Activated T-helper 2 cell treated with anti-CD3 and anti-CD28 coated beads, Interferon-gamma antibody, Interleukin-2, Interleukin-4, amounts not matched to agents 10 μg/mL and 5 μg/mL and 100 μg/mL, durations not matched to agents 14 hours and 24 hours and 36 hours (primary cell): ENCODE results near the gene FOLR2. TPM values are rescaled to one million over a fixed set of nuclear protein-coding genes. Genes with fewer than 3 reads are reported as not detected.
"Not testable (repeated sequence)": the region's sequence is repeated elsewhere in the genome, so short reads cannot be mapped to it uniquely, and the experiment has no call there.

Experiments
- DNase-seq: peaks from one replicate; pipeline ENCODE4 v3.0.0; 2021; ENCODE audit warnings: low spot score
- H3K27ac Mint-ChIP-seq: one replicate; pipeline ENCODE4 v1.8.0; 2021; ENCODE audit warnings: mixed read lengths
- H3K27me3 Mint-ChIP-seq: one replicate; pipeline ENCODE4 v1.8.0; 2021; ENCODE audit warnings: low read depth, mixed read lengths
- H3K36me3 Mint-ChIP-seq: one replicate; pipeline ENCODE4 v1.8.0; 2021; ENCODE audit warnings: low read depth, mixed read lengths
- H3K4me1 Mint-ChIP-seq: one replicate; pipeline ENCODE4 v1.8.0; 2021; ENCODE audit warnings: low read depth, mixed read lengths
- H3K4me3 Mint-ChIP-seq: one replicate; pipeline ENCODE4 v1.8.0; 2021; ENCODE audit warnings: low read depth, mild to moderate bottlenecking, moderate library complexity, mixed read lengths
- H3K9me3 Mint-ChIP-seq: one replicate; pipeline ENCODE4 v1.8.0; 2021; ENCODE audit warnings: mixed read lengths
- intact Hi-C: fragments of 100-400 bp; cut with micrococcal nuclease; formaldehyde crosslinking; loops from one replicate; pipeline ENCODE4 v1.15.1; 2023
- total RNA-seq: library from RNA; stranded (reverse); gene quantifications from 2 replicates; pipeline ENCODE4 v1.2.3, GENCODE V29; 2022

Gene FOLR2
- not detected in 2 replicates for total RNA-seq

DNA sequence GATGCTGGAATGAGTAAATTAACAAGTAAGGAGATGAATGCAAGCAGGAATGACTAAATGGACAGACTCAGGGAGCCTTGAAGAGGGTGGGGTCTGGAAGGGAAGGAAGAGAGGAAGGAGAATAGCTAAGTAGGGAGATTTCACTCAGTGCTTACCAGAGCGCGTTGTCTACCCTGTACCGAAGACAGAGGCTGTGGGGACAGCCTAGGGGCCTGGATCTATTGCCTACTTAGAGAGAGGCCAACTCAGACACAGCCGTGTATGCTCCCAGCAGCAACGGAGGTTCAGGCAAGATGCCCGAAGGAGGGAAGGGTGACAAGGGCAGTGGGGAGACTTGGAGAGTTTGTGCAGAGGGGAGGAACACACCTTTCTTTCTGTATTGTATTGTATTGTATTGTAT, at the start of gene FOLR2:
TSS of gene FOLR2 (plus strand) at position 157 of the 400 bp plus-strand sequence. CDS start 1,791 bp downstream, outside the sequence.
- Mint-ChIP-seq H3K36me3 (no peaks in the 10 kb centered on the region), H3K27me3 (peaks cover 38% of the 10 kb centered on the region), H3K4me3 (no peak within 1 kb of the TSS), H3K9me3 (no peaks in the 10 kb centered on the region), H3K27ac (no peak within 1 kb of the TSS), H3K4me1 (peaks cover 17% of the 10 kb centered on the region)
- no peak for DNase-seq
- intact Hi-C loops = no loop called here

- H3K4me1 Mint-ChIP-seq, H3K9me3 Mint-ChIP-seq, H3K27me3 Mint-ChIP-seq, intact Hi-C loops, H3K27ac Mint-ChIP-seq, DNase-seq, H3K4me3 Mint-ChIP-seq, H3K36me3 Mint-ChIP-seq: not testable (repeated sequence)
These were observed 47.5 kb upstream of the FOLR2 start for GRCh38 chr11:72169046-72169555.

DNA sequence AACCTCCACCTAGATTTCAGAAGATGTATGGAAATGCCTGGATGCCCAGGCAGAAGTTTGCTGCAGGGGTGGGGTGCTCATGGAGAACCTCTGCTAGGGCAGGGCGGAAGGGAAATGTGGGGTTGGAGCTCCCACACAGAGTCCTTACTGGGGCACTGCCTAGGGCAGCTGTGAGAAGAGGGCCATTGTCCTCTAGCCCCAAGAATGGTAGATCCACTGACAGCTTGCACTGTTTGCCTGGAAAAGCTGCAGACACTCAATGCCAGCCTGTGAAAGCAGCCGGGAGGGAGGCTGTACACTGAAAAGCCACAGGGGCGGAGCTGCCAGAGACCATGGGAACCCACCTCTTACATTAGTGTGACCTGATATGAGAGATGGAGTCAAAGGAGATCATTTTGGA, 46.8 kb upstream of the FOLR2 start:
- H3K36me3 Mint-ChIP-seq, DNase-seq, H3K27ac Mint-ChIP-seq, H3K4me1 Mint-ChIP-seq, intact Hi-C loops, H3K4me3 Mint-ChIP-seq, H3K27me3 Mint-ChIP-seq, H3K9me3 Mint-ChIP-seq: not testable (repeated sequence)

DNA sequence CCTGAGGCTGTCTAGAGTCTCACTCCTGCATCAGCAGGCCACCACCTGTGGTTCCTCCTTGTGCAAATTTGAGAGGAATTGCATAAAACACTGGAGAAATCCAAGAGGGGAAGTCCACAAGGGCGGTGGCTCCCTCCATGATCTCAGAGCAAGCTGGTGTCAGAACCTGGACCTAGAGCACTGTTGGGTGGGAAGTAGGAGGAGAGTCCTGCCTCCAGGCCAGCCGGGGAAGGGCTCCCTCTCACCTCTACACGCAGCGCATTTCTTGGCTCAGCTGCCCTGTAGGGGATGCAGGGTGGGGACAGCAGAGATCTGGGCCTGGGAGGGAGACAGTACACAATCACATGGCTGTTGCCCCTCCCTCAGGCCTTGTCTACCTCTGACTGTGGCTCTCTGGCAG, 44.6 kb upstream of the FOLR2 start:
- DNase-seq, H3K9me3 Mint-ChIP-seq, H3K36me3 Mint-ChIP-seq, H3K4me1 Mint-ChIP-seq, H3K27ac Mint-ChIP-seq, H3K27me3 Mint-ChIP-seq, H3K4me3 Mint-ChIP-seq, intact Hi-C loops: not testable (repeated sequence)

GRCh38 chr11:72173291-72173690, 43.3 kb upstream of the FOLR2 start:
- Mint-ChIP-seq H3K27ac (no peak overlapping the region), H3K27me3 (peaks cover 2% of the 10 kb centered on the region), H3K4me3 (no peak overlapping the region), H3K36me3 (no peaks in the 10 kb centered on the region), H3K4me1 (peaks cover 6% of the 10 kb centered on the region), H3K9me3 (no peaks in the 10 kb centered on the region)
- no peak for DNase-seq
- intact Hi-C loops = no loop called here

DNA sequence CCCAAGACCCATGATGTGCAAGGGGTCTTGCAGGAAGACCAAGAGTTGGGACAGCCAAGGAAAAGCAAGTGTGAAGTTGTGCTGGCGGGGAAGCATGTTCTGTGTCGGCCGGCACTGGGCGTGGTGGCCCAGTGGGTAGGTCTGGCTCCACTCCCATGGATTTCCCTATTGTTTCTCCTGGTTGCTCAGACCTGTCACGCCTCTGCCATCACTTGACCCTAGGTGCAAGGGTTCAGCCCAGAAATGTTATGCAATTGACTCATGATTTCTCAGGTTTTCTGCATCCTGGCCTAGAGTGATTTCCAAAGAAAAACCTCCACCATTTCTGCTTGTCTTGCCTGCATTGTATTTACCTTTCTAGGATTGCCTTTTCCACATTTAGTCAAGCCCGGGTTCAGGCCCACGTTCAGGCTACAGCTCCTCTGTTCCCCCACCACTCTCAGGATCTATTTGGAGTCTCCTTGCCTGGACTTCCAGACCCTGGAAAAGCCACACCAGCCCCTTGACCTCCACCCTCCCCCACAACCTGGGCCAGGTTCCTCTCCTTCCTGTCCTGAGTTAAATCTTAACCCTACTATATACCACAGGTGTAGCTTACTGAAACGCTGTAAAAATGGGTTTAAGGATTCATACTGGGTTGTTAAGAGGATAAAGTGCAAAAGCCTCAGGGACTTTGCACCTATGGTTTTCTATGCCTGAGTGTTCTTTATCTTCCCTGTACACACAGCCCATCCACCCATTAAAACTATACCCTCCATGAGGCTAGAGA, 42.1 kb upstream of the FOLR2 start:
- Mint-ChIP-seq H3K4me1 (peaks cover 6% of the 10 kb centered on the region), H3K27ac (no peak overlapping the region)

DNA sequence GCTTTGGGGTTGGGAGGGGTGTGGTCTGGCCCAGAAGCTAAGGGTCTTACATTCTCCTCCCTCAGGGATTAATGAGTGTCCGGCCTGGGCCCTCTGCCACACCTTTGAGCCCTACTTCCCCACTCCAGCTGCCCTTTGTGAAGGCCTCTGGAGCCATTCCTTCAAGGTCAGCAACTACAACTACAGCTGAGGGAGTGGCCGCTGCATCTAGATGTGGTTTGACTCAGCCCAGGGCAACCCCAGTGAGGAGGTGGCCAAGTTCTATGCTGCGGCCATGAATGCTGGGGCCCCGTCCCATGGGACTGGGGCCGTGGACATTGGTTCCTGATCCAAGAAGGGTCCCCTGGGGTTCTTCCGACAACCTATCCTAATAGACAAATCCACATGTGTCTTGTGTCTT, 38.9 kb upstream of the FOLR2 start:
- Mint-ChIP-seq H3K27ac (no peak overlapping the region), H3K4me3 (no peak overlapping the region), H3K36me3 (no peaks in the 10 kb centered on the region), H3K4me1 (peaks cover 15% of the 10 kb centered on the region), H3K9me3 (no peaks in the 10 kb centered on the region), H3K27me3 (peaks cover 4% of the 10 kb centered on the region)
- intact Hi-C loops = no loop called here
- DNase-seq = no peak

More for the DNA sequence above, 42.1 kb upstream of the FOLR2 start:
- intact Hi-C loops = no loop called here
- Mint-ChIP-seq H3K27me3 (peaks cover 2% of the 10 kb centered on the region), H3K36me3 (no peaks in the 10 kb centered on the region), H3K4me3 (no peak overlapping the region), H3K9me3 (no peaks in the 10 kb centered on the region)
- DNase-seq = no peak

- Mint-ChIP-seq H3K4me1 (peaks cover 17% of the 10 kb centered on the region), H3K4me3 (no peak overlapping the region), H3K27me3 (peaks cover 9% of the 10 kb centered on the region), H3K27ac (peak overlapping the region; percentile 74), H3K9me3 (no peaks in the 10 kb centered on the region), H3K36me3 (no peaks in the 10 kb centered on the region)
- no peak for DNase-seq
- intact Hi-C loops = no loop called here
These were observed 37.4 kb upstream of the FOLR2 start for GRCh38 chr11:72179049-72179803.

GRCh38 chr11:72179804-72180396, 36.7 kb upstream of the FOLR2 start:
- Mint-ChIP-seq H3K36me3 (no peaks in the 10 kb centered on the region), H3K27ac (peak overlapping the region; percentile 74), H3K27me3 (peaks cover 9% of the 10 kb centered on the region), H3K4me1 (peaks cover 17% of the 10 kb centered on the region), H3K9me3 (no peaks in the 10 kb centered on the region), H3K4me3 (no peak overlapping the region)
- intact Hi-C loops = loop anchor here (5.0 kb wide), 1 partner anchor 203 kb away; no protein-coding TSS in a partner anchor
- no peak for DNase-seq

- not testable (repeated sequence) for H3K4me3 Mint-ChIP-seq, H3K27ac Mint-ChIP-seq, DNase-seq, H3K27me3 Mint-ChIP-seq, H3K9me3 Mint-ChIP-seq, H3K36me3 Mint-ChIP-seq
- H3K4me1 Mint-ChIP-seq = peaks cover 17% of the 10 kb centered on the region
- intact Hi-C loops = loop anchor here (5.0 kb wide), 1 partner anchor 204 kb away; no protein-coding TSS in a partner anchor
These were observed 35.6 kb upstream of the FOLR2 start for GRCh38 chr11:72180892-72181552.

GRCh38 chr11:72181553-72181958, 35.0 kb upstream of the FOLR2 start:
- H3K4me3 Mint-ChIP-seq, H3K9me3 Mint-ChIP-seq, H3K36me3 Mint-ChIP-seq, DNase-seq, H3K27me3 Mint-ChIP-seq, H3K27ac Mint-ChIP-seq: not testable (repeated sequence)
- intact Hi-C loops = loop anchor here (5.0 kb wide), 1 partner anchor 204 kb away; no protein-coding TSS in a partner anchor
- H3K4me1 Mint-ChIP-seq = peaks cover 17% of the 10 kb centered on the region

GRCh38 chr11:72188267-72188666, 28.3 kb upstream of the FOLR2 start:
- peaks cover 2% of the 10 kb centered on the region for H3K4me1 Mint-ChIP-seq
- no peak overlapping the region for H3K4me3 Mint-ChIP-seq
- no peak overlapping the region for H3K27ac Mint-ChIP-seq
- intact Hi-C loops = no loop called here
- no peak for DNase-seq
- H3K27me3 Mint-ChIP-seq = peaks cover 6% of the 10 kb centered on the region
- no peaks in the 10 kb centered on the region for H3K36me3 Mint-ChIP-seq
- no peaks in the 10 kb centered on the region for H3K9me3 Mint-ChIP-seq
